GM18498 (cell line): Measurements from ENCODE around the gene USP48.
"Not testable (repeated sequence)": the region's sequence is repeated elsewhere in the genome, so short reads cannot be mapped to it uniquely, and the experiment has no call there.

Experiments used
- ATAC-seq: cut with Tn5 transposase; IDR thresholded peaks from one replicate; pipeline ENCODE4 v1.9.1; 2021; ENCODE audit warnings: mild to moderate bottlenecking, moderate library complexity; ENCODE audit not compliant: unreplicated experiment

Gene USP48

GRCh38 chr1:21641076-21641475 lies 141.9 kb downstream of the USP48 start:
- no peak for ATAC-seq

DNA sequence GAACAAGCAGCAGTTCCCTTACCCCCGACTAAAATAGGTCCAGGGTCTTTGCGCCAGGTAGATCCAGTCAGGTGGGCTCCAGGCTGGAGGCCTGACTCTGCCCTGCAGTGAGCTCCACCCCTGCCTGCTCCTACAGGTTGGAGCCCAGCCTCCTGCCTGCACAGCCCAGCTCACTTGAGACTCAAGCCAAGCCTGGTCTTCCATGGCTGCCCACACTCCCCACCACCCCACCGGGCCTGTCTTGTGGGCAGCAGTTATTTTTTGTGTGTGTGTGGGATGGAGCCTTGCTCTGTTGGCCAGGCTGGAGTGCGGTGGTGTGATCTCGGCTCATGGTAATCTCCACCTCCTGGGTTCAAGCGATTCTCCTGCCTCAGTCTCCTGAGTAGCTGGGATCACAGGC lies 142.3 kb downstream of the USP48 start:
- ATAC-seq, result no peak

DNA sequence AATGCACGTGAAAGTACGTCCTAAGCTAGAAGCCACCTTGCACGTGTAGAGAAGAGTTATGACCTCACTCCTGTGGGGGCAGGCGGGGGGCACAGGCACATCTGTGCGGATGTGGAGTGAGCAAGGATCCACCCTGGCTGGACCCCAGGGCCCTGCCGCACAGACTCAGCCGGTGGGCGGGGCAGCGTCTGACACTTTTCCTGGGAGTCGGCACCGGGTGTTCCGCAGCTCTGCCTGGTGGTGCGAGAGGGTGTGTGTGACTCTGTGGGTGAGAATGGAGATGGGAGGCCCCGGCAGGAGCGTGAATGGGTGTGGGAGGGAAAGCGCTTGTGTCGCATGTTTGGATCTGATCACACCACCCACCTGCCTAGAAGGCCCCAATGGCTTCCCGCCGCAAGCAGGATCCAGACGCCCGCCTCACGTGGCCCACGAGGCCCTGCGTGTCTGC lies 143.3 kb downstream of the USP48 start:
- ATAC-seq, result no peak

DNA sequence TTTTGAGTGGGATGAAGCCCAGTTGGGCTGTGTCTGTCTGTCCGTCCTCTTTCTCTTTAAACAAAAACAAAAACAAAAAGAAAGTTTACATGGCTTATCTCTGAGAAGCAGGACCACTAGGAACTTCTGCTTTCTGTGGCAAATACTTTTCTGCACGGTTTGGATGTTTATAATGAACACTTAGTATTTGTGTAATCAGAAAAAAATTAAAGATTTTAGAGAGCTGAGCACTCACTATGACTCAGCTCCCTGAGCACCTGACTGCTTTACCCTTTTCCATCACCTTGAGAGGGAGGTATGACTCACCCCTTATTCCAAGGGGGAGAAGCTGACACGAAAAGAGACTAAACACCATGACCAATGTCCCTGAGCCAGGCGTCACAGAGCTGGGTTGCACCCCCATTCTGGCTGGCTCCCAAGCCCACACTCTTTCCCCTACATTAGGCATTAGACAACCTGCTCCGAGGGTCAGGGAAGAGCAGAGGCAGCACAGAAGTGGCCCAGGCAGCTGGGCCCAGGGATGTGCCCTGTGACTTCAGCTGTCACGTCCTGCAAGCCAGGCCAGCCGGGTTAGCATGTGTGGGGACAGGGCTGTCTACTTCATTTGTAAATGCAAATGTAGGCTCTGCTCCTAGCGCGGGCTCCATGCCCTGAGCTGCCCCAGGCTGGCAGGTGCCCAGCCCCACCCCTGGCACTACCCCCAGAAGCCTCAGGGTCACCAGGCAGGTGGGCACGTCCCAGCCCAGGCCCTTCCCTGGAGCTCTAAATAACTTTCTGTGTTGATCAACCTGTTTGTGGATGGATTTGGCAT lies 144.2 kb downstream of the USP48 start:
- no peak for ATAC-seq

DNA sequence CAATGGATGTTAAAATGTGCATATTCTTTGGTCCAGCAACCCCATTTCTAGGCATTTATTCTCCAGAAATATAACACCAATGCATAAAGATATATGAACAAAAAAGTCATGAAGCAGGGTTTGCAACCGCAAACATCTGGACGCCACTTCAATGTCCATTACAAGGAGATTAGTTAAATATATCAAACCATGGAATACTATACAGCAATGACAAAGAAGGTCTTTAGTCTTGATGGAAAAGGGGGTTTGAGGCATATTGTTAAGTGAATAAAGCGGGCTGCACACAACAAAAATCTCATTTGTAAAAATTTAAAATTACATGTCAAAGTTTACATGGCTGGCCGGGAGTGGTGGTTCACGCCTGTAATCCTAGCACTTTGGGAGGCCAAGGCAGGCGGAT lies 145.4 kb downstream of the USP48 start:
- ATAC-seq, result no peak

GRCh38 chr1:21636029-21636428 lies 146.9 kb downstream of the USP48 start:
- no peak for ATAC-seq

DNA sequence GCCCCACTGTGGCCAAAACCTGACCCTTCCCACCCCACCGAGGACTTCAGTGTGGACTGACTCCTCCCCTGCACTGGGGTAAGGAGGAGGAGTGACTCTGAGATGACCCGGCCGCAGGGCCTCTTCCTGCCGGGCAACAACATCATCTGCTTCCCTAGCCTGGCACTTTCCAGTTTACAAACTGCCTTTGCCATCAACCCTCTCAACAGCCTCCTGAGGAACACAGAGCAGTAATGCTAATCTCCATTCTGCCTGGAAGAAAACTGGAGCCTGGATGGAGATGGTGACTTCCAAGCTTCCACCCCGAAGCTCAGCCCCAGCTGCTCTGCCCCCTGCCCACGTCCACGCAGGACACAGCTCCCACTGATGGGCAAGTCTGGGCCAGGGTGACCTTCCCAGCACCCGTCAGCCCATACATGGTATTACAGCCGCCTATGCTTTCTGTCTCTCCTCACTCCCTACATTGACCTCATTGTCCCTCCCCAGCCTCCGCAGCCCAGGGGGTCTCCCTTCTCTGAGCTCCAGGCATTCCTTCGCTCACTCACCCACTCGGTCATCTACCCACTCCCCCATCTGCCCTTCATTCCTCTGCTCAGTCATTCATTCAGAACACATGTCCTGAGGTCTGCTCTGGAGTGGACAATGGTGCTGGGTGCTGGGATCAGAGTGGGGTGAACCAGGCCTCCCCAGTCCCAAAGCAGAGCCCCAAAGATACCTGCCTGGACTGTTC lies 148.0 kb downstream of the USP48 start:
- ATAC-seq, result no peak

GRCh38 chr1:21633992-21634805 lies 148.8 kb downstream of the USP48 start:
- ATAC-seq, result no peak

- ATAC-seq, result no peak
Measured at GRCh38 chr1:21633141-21633755, 149.7 kb downstream of the USP48 start.

DNA sequence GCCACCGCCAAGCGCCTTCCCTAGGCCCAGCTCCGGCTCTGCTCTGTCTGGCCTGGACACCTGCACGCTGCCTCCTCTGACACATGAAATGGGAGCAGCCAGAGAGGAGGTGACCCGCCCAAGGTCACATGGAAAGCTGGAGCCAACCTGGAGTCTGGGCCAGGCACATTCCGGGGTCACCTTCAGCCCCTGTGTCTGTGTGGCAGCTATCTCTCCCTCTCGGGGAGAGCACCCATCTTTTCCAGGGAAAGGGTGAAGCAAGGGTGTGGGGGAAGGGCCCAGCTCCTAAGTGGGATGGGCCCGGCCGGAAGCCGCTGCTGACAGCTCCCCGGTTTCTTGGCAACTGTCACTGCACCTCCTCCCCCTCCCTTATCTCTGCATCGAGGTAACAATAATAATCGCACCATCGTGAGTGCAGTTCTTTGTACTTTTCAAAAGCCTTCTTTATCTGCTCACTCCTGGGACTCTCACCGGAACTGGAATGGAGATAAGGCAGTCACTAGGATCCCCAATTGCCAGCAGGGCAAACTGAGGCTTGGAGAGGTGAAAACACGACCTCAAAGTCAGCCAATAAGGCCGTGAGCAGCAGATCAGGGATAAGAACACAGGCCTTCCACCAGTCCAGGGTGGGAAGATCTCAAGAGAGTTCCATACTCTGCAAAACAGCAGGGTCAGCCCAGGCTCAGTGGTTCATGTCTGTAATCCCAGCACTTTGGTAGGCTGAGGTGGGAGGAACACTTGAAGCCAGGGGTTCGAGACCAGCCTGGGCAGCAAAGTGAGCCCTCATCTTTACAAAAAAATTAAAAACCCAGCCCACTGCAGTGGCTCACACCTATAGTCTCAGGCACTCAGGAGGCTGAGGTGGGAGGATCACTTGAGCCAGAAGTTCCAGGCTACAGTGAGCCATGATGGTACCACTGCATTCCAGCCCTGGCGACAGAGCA lies 150.7 kb downstream of the USP48 start:
- ATAC-seq, result no peak

DNA sequence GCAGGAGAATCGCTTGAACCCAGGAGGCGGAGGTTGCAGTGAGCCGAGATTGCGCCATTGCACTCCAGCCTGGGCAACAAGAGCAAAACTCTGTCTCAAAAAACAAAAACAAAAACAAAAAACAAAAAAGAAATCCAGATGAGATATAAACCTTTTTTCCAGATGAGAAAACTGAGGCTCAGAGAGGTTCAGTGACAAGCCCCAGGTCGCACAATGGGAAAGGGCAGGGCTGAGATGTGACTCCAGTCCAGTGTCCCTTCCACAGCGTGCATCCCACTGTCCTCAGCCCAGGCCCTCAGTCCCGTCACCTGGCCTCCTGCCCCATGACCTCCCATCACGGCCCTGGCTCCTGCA lies 151.4 kb downstream of the USP48 start:
- not testable (repeated sequence) for ATAC-seq

GRCh38 chr1:21630571-21631343 lies 152.2 kb downstream of the USP48 start:
- no peak for ATAC-seq

GRCh38 chr1:21629971-21630370 lies 153.0 kb downstream of the USP48 start:
- ATAC-seq, result no peak

GRCh38 chr1:21628798-21629393 lies 154.1 kb downstream of the USP48 start:
- ATAC-seq, result no peak
